ENCODE results near the gene DENND4B.

DNA sequence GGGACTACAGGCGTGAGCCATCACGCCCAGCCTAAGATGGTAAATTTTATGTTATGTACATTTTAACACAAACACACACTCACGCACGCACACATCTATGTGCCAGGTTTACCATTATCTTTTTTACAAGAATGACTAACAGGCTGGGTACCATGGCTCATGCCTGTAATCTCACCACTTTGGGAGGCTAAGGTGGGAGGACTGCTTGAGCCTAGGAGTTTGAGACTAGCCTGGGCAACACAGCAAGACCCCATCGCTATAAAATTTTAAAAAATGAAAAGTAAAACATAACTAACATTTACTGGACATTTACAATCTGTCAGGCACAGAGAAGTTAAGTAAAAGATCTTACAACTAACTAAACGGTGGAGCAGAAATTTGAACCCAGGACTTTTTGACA lies 38.4 kb downstream of the DENND4B start:
- TF ChIP-seq POLR2A (IDR thresholded peaks at IDR 0.05; ENCODE audit: low read length) (no peak), GATA1 (IDR thresholded peaks at IDR 0.05; ENCODE audit: low read depth, low read length) (no peak)
